ENCODE data around the gene SFPQ.

The SFPQ gene

GRCh38 chr1:35172022-35172421 lies 20.9 kb downstream of the SFPQ start:
- H3K36me3 ChIP-seq (ENCODE audit: control insufficient read depth in 1 of 2, insufficient read depth in 2 of 2, low read length in 2 of 2) = peaks cover 10 to 15% of the 10 kb centered on the region in 2 experiments
- no peak for DNase-seq
- no peak overlapping the region for H2AFZ ChIP-seq (ENCODE audit: insufficient read depth, low read length, poor library complexity)
- H3K9ac ChIP-seq (ENCODE audit: low read length) = no peak overlapping the region
- no peaks in the 10 kb centered on the region for H3K27me3 ChIP-seq (ENCODE audit: insufficient read depth, low read length)
- H3K4ac ChIP-seq (ENCODE audit: low read depth, low read length) = no peak overlapping the region
- WGBS (ENCODE audit: extremely low coverage, insufficient coverage, insufficient read length) = no CpG with 5 or more reads among the region's 8 CpGs
- H3K4me2 ChIP-seq (ENCODE audit: low read length) = no peak overlapping the region
- H4K8ac ChIP-seq (ENCODE audit: low read depth, low read length) = no peak overlapping the region
- H2BK12ac ChIP-seq (ENCODE audit: low read length) = no peak overlapping the region
- H3K4me1 ChIP-seq (ENCODE audit: control insufficient read depth in 1 of 2, insufficient read depth in 2 of 2, low read length in 2 of 2) = no peaks in the 10 kb centered on the region
- no peak overlapping the region for H3K14ac ChIP-seq (ENCODE audit: low read length)
- no peak overlapping the region for H2BK120ac ChIP-seq (ENCODE audit: insufficient read depth, low read length, poor library complexity)
- no peak overlapping the region for H4K91ac ChIP-seq (ENCODE audit: low read depth, low read length)
- no peaks in the 10 kb centered on the region for H3K9me3 ChIP-seq (ENCODE audit: insufficient read depth, low read depth, low read length)
- no peak overlapping the region for H2AK5ac ChIP-seq (ENCODE audit: low read length)
- no peak overlapping the region for H3K23ac ChIP-seq (ENCODE audit: low read length)
- H4K12ac ChIP-seq (ENCODE audit: low read depth, low read length) = no peak overlapping the region
- no peak overlapping the region for H2BK5ac ChIP-seq (ENCODE audit: low read depth, low read length, poor library complexity)
- no peak overlapping the region for H3K18ac ChIP-seq (ENCODE audit: low read length)
- H3K79me2 ChIP-seq (ENCODE audit: control insufficient read depth, insufficient read depth, low read length, poor library complexity) = no peaks in the 10 kb centered on the region
- no peaks in the 10 kb centered on the region for H3K79me1 ChIP-seq (ENCODE audit: low read length)
- H3K27ac ChIP-seq (ENCODE audit: low read depth, low read length) = no peak overlapping the region
- H3K4me3 ChIP-seq (ENCODE audit: low read depth, low read length) = no peak overlapping the region

DNA sequence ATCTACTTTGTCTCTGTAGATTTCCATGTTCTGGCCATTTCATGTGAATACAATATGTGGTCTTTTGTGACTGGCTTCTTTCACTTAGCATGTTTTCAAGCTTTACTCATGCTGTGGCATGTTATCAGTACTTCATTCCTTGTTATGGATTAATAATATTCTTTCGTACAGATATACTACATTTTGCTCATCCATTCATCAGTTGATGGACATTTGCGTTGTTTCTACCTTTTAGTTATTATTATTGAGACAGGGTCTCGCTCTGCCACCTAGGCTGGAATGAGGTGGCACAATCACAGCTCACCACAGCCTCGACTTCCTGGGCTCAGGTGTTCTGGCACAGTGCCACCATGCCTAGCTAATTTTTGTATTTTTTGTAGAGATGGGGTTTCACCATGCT lies 21.4 kb downstream of the SFPQ start:
- no CpG with 5 or more reads among the region's 4 CpGs for WGBS (ENCODE audit: extremely low coverage, insufficient coverage, insufficient read length)
- Histone ChIP-seq H4K8ac (ENCODE audit: low read depth, low read length) (no peak overlapping the region), H2BK5ac (ENCODE audit: low read depth, low read length, poor library complexity) (no peak overlapping the region), H3K14ac (ENCODE audit: low read length) (no peak overlapping the region), H3K4me3 (ENCODE audit: low read depth, low read length) (no peak overlapping the region), H3K4me1 (ENCODE audit: control insufficient read depth in 1 of 2, insufficient read depth in 2 of 2, low read length in 2 of 2) (no peaks in the 10 kb centered on the region), H3K9me3 (ENCODE audit: insufficient read depth, low read depth, low read length) (no peaks in the 10 kb centered on the region), H3K27me3 (ENCODE audit: insufficient read depth, low read length) (no peaks in the 10 kb centered on the region), H2AFZ (ENCODE audit: insufficient read depth, low read length, poor library complexity) (no peak overlapping the region), H3K79me2 (ENCODE audit: control insufficient read depth, insufficient read depth, low read length, poor library complexity) (no peaks in the 10 kb centered on the region), H3K9ac (ENCODE audit: low read length) (no peak overlapping the region), H2BK12ac (ENCODE audit: low read length) (no peak overlapping the region), H3K4ac (ENCODE audit: low read depth, low read length) (no peak overlapping the region), H3K18ac (ENCODE audit: low read length) (no peak overlapping the region), H3K23ac (ENCODE audit: low read length) (no peak overlapping the region), H3K4me2 (ENCODE audit: low read length) (no peak overlapping the region), H2BK120ac (ENCODE audit: insufficient read depth, low read length, poor library complexity) (no peak overlapping the region), H3K36me3 (ENCODE audit: control insufficient read depth in 1 of 2, insufficient read depth in 2 of 2, low read length in 2 of 2) (peaks cover 6 to 10% of the 10 kb centered on the region in 2 experiments), H4K91ac (ENCODE audit: low read depth, low read length) (no peak overlapping the region), H3K79me1 (ENCODE audit: low read length) (no peaks in the 10 kb centered on the region), H3K27ac (ENCODE audit: low read depth, low read length) (no peak overlapping the region), H2AK5ac (ENCODE audit: low read length) (no peak overlapping the region), H4K12ac (ENCODE audit: low read depth, low read length) (no peak overlapping the region)
- DNase-seq = no peak

- Histone ChIP-seq H3K9me3 (ENCODE audit: insufficient read depth, low read depth, low read length) (no peaks in the 10 kb centered on the region), H3K18ac (ENCODE audit: low read length) (no peak overlapping the region), H3K79me2 (ENCODE audit: control insufficient read depth, insufficient read depth, low read length, poor library complexity) (no peaks in the 10 kb centered on the region), H2BK12ac (ENCODE audit: low read length) (no peak overlapping the region), H3K4me3 (ENCODE audit: low read depth, low read length) (no peak overlapping the region), H3K4me1 (ENCODE audit: control insufficient read depth in 1 of 2, insufficient read depth in 2 of 2, low read length in 2 of 2) (no peaks in the 10 kb centered on the region), H3K4ac (ENCODE audit: low read depth, low read length) (no peak overlapping the region), H3K14ac (ENCODE audit: low read length) (no peak overlapping the region), H4K8ac (ENCODE audit: low read depth, low read length) (no peak overlapping the region), H3K27me3 (ENCODE audit: insufficient read depth, low read length) (no peaks in the 10 kb centered on the region), H3K23ac (ENCODE audit: low read length) (no peak overlapping the region), H4K91ac (ENCODE audit: low read depth, low read length) (no peak overlapping the region), H3K4me2 (ENCODE audit: low read length) (no peak overlapping the region), H3K79me1 (ENCODE audit: low read length) (no peaks in the 10 kb centered on the region), H2AK5ac (ENCODE audit: low read length) (no peak overlapping the region), H2BK120ac (ENCODE audit: insufficient read depth, low read length, poor library complexity) (no peak overlapping the region), H3K27ac (ENCODE audit: low read depth, low read length) (no peak overlapping the region), H4K12ac (ENCODE audit: low read depth, low read length) (no peak overlapping the region), H2BK5ac (ENCODE audit: low read depth, low read length, poor library complexity) (no peak overlapping the region), H3K9ac (ENCODE audit: low read length) (no peak overlapping the region), H3K36me3 (ENCODE audit: control insufficient read depth in 1 of 2, insufficient read depth in 2 of 2, low read length in 2 of 2) (no peaks in the 10 kb centered on the region), H2AFZ (ENCODE audit: insufficient read depth, low read length, poor library complexity) (no peak overlapping the region)
- DNase-seq = no peak
- WGBS (ENCODE audit: extremely low coverage, insufficient coverage, insufficient read length) = no CpG with 5 or more reads among the region's 3 CpGs
Observed at GRCh38 chr1:35164893-35165292, 28.1 kb downstream of the SFPQ start.

DNA sequence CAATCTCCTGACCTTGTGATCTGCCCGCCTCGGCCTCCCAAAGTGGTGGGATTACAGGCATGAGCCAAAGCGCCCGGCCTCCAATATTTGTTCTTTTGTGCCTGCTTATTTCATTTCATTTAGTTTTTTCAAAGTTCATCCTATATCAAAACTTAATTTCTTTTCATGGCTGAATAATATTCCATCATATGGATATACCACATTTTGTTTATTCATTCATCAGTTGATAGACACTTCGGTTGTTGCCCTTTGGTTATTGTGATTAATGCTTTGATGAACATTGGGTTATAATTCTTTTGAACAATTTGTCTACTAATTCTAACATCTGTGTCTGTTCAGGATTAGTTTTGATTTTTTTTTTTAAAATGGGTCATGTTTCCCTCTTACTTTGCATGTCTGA lies 41.7 kb downstream of the SFPQ start:
- no peak overlapping the region for H4K8ac ChIP-seq (ENCODE audit: low read depth, low read length)
- no peak overlapping the region for H4K91ac ChIP-seq (ENCODE audit: low read depth, low read length)
- no peak overlapping the region for H3K23ac ChIP-seq (ENCODE audit: low read length)
- H3K79me1 ChIP-seq (ENCODE audit: low read length) = no peaks in the 10 kb centered on the region
- no peak overlapping the region for H3K9ac ChIP-seq (ENCODE audit: low read length)
- no peak overlapping the region for H3K27ac ChIP-seq (ENCODE audit: low read depth, low read length)
- H2BK5ac ChIP-seq (ENCODE audit: low read depth, low read length, poor library complexity) = no peak overlapping the region
- no peaks in the 10 kb centered on the region for H3K9me3 ChIP-seq (ENCODE audit: insufficient read depth, low read depth, low read length)
- WGBS (ENCODE audit: extremely low coverage, insufficient coverage, insufficient read length) = no CpG with 5 or more reads among the region's 5 CpGs
- no peaks in the 10 kb centered on the region for H3K36me3 ChIP-seq (ENCODE audit: control insufficient read depth in 1 of 2, insufficient read depth in 2 of 2, low read length in 2 of 2)
- DNase-seq = no peak
- no peak overlapping the region for H2BK12ac ChIP-seq (ENCODE audit: low read length)
- H3K18ac ChIP-seq (ENCODE audit: low read length) = no peak overlapping the region
- no peaks in the 10 kb centered on the region for H3K79me2 ChIP-seq (ENCODE audit: control insufficient read depth, insufficient read depth, low read length, poor library complexity)
- no peaks in the 10 kb centered on the region for H3K27me3 ChIP-seq (ENCODE audit: insufficient read depth, low read length)
- H2AFZ ChIP-seq (ENCODE audit: insufficient read depth, low read length, poor library complexity) = no peak overlapping the region
- H3K4ac ChIP-seq (ENCODE audit: low read depth, low read length) = no peak overlapping the region
- no peak overlapping the region for H4K12ac ChIP-seq (ENCODE audit: low read depth, low read length)
- H2AK5ac ChIP-seq (ENCODE audit: low read length) = no peak overlapping the region
- H3K14ac ChIP-seq (ENCODE audit: low read length) = no peak overlapping the region
- no peaks in the 10 kb centered on the region for H3K4me1 ChIP-seq (ENCODE audit: control insufficient read depth in 1 of 2, insufficient read depth in 2 of 2, low read length in 2 of 2)
- no peak overlapping the region for H3K4me2 ChIP-seq (ENCODE audit: low read length)
- no peak overlapping the region for H3K4me3 ChIP-seq (ENCODE audit: low read depth, low read length)
- H2BK120ac ChIP-seq (ENCODE audit: insufficient read depth, low read length, poor library complexity) = no peak overlapping the region

Measured in trophoblast cell (in vitro differentiated cells and primary cell).